Measurements from ENCODE around the gene CPZ. TPM values are rescaled to one million over a fixed set of nuclear protein-coding genes. Genes with fewer than 3 reads are reported as not detected.

The CPZ gene
- total RNA-seq, 1 experiment from 2014 or later, result 26.9 TPM

DNA sequence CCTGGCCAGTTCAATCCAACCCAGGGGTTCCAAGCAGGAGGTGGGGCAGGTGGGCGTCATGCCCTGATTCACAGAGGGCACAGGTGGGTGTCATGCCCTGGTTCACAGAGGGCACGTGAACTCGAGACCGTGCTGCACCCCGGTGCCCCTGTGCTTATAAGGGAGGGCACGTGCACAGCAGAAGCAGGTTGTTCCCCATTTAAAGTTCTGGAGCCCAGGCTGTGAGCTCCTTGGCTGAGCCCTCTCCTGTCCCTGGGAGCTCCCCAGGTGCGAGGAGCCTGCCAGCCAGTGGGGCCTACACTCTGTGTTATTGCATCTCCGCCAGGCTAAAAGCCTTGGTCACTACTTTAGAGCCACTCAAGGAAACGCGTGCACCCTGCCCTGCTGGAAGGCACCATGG is 3.2 kb upstream of the CPZ start (continued):
- TF ChIP-seq, protein P1, sequence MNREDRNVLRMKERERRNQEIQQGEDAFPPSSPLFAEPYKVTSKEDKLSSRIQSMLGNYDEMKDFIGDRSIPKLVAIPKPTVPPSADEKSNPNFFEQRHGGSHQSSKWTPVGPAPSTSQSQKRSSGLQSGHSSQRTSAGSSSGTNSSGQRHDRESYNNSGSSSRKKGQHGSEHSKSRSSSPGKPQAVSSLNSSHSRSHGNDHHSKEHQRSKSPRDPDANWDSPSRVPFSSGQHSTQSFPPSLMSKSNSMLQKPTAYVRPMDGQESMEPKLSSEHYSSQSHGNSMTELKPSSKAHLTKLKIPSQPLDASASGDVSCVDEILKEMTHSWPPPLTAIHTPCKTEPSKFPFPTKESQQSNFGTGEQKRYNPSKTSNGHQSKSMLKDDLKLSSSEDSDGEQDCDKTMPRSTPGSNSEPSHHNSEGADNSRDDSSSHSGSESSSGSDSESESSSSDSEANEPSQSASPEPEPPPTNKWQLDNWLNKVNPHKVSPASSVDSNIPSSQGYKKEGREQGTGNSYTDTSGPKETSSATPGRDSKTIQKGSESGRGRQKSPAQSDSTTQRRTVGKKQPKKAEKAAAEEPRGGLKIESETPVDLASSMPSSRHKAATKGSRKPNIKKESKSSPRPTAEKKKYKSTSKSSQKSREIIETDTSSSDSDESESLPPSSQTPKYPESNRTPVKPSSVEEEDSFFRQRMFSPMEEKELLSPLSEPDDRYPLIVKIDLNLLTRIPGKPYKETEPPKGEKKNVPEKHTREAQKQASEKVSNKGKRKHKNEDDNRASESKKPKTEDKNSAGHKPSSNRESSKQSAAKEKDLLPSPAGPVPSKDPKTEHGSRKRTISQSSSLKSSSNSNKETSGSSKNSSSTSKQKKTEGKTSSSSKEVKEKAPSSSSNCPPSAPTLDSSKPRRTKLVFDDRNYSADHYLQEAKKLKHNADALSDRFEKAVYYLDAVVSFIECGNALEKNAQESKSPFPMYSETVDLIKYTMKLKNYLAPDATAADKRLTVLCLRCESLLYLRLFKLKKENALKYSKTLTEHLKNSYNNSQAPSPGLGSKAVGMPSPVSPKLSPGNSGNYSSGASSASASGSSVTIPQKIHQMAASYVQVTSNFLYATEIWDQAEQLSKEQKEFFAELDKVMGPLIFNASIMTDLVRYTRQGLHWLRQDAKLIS (CRISPR knock-in tag; IDR thresholded peaks at IDR 0.05; ENCODE audit: borderline replicate concordance), result no peak
- TF ChIP-seq GABPB1 (CRISPR knock-in tag; IDR thresholded peaks at IDR 0.05) (no peak), NFYB (CRISPR knock-in tag; conservative IDR thresholded peaks at IDR 0.05; ENCODE audit: low read depth) (no peak), FOXJ3 (CRISPR knock-in tag; IDR thresholded peaks at IDR 0.05; ENCODE audit: borderline replicate concordance) (no peak), ZNF121 (CRISPR knock-in tag; IDR thresholded peaks at IDR 0.05) (no peak), JAZF1 (CRISPR knock-in tag; IDR thresholded peaks at IDR 0.05) (no peak)

DNA sequence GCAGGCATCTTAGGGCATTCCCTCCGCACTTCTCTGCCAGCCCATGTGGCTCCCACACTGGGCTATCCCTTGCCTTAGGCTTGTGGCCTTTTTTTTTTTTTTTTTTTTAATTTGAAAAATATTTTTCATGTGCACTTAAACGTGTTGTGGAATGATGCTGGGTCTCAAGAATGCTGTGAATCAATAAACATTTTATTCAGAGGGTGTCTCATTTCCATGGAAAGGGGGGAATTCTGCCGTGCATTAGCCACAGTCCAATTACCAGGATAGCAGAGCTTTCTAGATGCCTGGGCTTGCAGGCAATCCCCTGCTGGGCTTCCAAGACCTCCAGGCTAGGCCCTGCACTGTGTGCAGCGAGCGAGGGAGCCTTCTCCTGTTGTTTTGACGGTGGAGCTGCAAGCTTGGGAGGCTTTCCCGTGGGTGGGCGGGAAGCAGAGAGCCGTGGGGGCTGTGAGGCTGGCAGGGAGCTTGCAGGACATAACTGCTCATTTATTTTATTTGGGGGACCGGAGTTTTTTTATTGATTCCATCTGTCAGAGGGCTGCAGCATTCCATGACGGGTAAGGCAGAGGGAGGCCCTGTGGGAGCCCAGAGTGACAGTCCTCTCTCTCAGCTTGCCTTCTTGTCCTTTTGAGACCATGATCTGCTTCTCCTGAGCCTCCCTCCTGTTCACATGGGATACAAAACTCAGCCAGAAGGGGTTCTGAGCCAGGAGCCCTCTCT is 2.6 kb upstream of the CPZ start:
- no peak overlapping the region for H3K4me3 Mint-ChIP-seq
- ChIA-PET POLR2A (no interaction called here), CTCF (interaction anchor here (1.0 to 1.9 kb wide), 2 partner anchors 9 to 17 kb away, joined by 3 to 9 read pairs; no protein-coding TSS in a partner anchor)
- DNase-seq (ENCODE audit: low spot score), result no peak
- H3K4me1 Mint-ChIP-seq, result peaks cover 34% of the 10 kb centered on the region
- no peak overlapping the region for H3K27ac Mint-ChIP-seq
- TF ChIP-seq SMAD3 (CRISPR knock-in tag; IDR thresholded peaks at IDR 0.05; ENCODE audit: borderline replicate concordance), result no peak
- TF ChIP-seq, protein P2, sequence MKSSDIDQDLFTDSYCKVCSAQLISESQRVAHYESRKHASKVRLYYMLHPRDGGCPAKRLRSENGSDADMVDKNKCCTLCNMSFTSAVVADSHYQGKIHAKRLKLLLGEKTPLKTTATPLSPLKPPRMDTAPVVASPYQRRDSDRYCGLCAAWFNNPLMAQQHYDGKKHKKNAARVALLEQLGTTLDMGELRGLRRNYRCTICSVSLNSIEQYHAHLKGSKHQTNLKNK (CRISPR knock-in tag; IDR thresholded peaks at IDR 0.05), result no peak
- TF ChIP-seq PRDM15 (CRISPR knock-in tag; IDR thresholded peaks at IDR 0.05), result no peak
- no peak for TF ChIP-seq MYBL2 (CRISPR knock-in tag; IDR thresholded peaks at IDR 0.05)
- no peak for TF ChIP-seq GTF2I (CRISPR knock-in tag; conservative IDR thresholded peaks at IDR 0.05)
- TF ChIP-seq, protein P3, sequence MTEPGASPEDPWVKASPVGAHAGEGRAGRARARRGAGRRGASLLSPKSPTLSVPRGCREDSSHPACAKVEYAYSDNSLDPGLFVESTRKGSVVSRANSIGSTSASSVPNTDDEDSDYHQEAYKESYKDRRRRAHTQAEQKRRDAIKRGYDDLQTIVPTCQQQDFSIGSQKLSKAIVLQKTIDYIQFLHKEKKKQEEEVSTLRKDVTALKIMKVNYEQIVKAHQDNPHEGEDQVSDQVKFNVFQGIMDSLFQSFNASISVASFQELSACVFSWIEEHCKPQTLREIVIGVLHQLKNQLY (CRISPR knock-in tag; IDR thresholded peaks at IDR 0.05), result no peak
- TF ChIP-seq SOX15 (CRISPR knock-in tag; IDR thresholded peaks at IDR 0.05), result no peak
- TF ChIP-seq NFATC4 (CRISPR knock-in tag; IDR thresholded peaks at IDR 0.05), result no peak
- TF ChIP-seq ZNF512 (CRISPR knock-in tag; IDR thresholded peaks at IDR 0.05; ENCODE audit: borderline replicate concordance), result no peak
- TF ChIP-seq, protein P4, sequence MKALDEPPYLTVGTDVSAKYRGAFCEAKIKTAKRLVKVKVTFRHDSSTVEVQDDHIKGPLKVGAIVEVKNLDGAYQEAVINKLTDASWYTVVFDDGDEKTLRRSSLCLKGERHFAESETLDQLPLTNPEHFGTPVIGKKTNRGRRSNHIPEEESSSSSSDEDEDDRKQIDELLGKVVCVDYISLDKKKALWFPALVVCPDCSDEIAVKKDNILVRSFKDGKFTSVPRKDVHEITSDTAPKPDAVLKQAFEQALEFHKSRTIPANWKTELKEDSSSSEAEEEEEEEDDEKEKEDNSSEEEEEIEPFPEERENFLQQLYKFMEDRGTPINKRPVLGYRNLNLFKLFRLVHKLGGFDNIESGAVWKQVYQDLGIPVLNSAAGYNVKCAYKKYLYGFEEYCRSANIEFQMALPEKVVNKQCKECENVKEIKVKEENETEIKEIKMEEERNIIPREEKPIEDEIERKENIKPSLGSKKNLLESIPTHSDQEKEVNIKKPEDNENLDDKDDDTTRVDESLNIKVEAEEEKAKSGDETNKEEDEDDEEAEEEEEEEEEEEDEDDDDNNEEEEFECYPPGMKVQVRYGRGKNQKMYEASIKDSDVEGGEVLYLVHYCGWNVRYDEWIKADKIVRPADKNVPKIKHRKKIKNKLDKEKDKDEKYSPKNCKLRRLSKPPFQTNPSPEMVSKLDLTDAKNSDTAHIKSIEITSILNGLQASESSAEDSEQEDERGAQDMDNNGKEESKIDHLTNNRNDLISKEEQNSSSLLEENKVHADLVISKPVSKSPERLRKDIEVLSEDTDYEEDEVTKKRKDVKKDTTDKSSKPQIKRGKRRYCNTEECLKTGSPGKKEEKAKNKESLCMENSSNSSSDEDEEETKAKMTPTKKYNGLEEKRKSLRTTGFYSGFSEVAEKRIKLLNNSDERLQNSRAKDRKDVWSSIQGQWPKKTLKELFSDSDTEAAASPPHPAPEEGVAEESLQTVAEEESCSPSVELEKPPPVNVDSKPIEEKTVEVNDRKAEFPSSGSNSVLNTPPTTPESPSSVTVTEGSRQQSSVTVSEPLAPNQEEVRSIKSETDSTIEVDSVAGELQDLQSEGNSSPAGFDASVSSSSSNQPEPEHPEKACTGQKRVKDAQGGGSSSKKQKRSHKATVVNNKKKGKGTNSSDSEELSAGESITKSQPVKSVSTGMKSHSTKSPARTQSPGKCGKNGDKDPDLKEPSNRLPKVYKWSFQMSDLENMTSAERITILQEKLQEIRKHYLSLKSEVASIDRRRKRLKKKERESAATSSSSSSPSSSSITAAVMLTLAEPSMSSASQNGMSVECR (CRISPR knock-in tag; IDR thresholded peaks at IDR 0.05; ENCODE audit: borderline replicate concordance), result no peak
- TF ChIP-seq NR2C2 (CRISPR knock-in tag; IDR thresholded peaks at IDR 0.05), result no peak
- TF ChIP-seq IRF2 (CRISPR knock-in tag; IDR thresholded peaks at IDR 0.05; ENCODE audit: borderline replicate concordance, low read depth), result no peak
- no peak for ATAC-seq
- H3K27me3 Mint-ChIP-seq (ENCODE audit: low read depth), result no peaks in the 10 kb centered on the region; the same call in 1 of the 2 replicates
- no peaks in the 10 kb centered on the region for H3K9me3 Mint-ChIP-seq
- no peaks in the 10 kb centered on the region for H3K36me3 Mint-ChIP-seq
